IMR-90 (cell line): ENCODE measurements around the gene KCNQ1. TPM values are rescaled to one million over a fixed set of nuclear protein-coding genes. Genes with fewer than 3 reads are reported as not detected.

ENCODE experiments used
- ATAC-seq: fragments of 200-7000 bp; cut with Tn5 transposase; 2 replicates; pipeline ENCODE4 v1.9.1; 2020; ENCODE audit warnings: low read depth, mild to moderate bottlenecking, moderate library complexity
- BruUV-seq: library from RNA; stranded (reverse); fragments of 400-500 nt; replicated peaks from 2 replicates; lab custom pipeline; 2021; lab: Mats Ljungman, UMichigan
- CTCF ChIA-PET: fragments of 300-600 bp; formaldehyde crosslinking; extraction: SDS; loops from one replicate; lab custom pipeline; 2021; ENCODE audit warnings: antibody characterized with exemption; lab: Yijun Ruan, JAX
- POLR2A ChIA-PET: fragments of 300-600 bp; sonication (Branson Sonifier 250); formaldehyde crosslinking; loops from one replicate; lab custom pipeline; 2022; ENCODE audit warnings: antibody characterized with exemption; ENCODE audit not compliant: unreplicated experiment; lab: Charles Lee
- DNase-seq: peaks from one replicate; pipeline ENCODE4 v3.0.0; 2013
- H2AFZ ChIP-seq: replicated peaks from 2 replicates; pipeline ENCODE3; 2013; ENCODE audit warnings: low read length, mild to moderate bottlenecking; ENCODE audit not compliant: poor library complexity
- H2AK5ac ChIP-seq: 2 replicates; pipeline ENCODE4 v1.6.1; 2013; ENCODE audit warnings: low read depth, low read length, inconsistent platforms
- H2AK9ac ChIP-seq: replicated peaks from 2 replicates; pipeline ENCODE3; 2013; ENCODE audit warnings: mild to moderate bottlenecking, low read depth, low read length, moderate library complexity; ENCODE audit not compliant: poor library complexity
- H2BK120ac ChIP-seq: 2 replicates; pipeline ENCODE4 v1.6.1; 2013; ENCODE audit warnings: low read depth, low read length, inconsistent platforms
- H2BK15ac ChIP-seq: 3 replicates; pipeline ENCODE4 v1.6.1; 2013; ENCODE audit warnings: low read depth, low read length, inconsistent platforms
- H2BK20ac ChIP-seq: 2 replicates; pipeline ENCODE4 v1.6.1; 2013; ENCODE audit warnings: low read depth, mild to moderate bottlenecking, inconsistent platforms, low read length, moderate library complexity
- H2BK5ac ChIP-seq: 2 replicates; pipeline ENCODE4 v1.6.1; 2013; ENCODE audit warnings: mild to moderate bottlenecking, low read depth, low read length, inconsistent platforms; ENCODE audit not compliant: poor library complexity, severe bottlenecking
- H3K14ac ChIP-seq: replicated peaks from 2 replicates; pipeline ENCODE4 v1.6.1; 2013; ENCODE audit warnings: low read depth, low read length, inconsistent platforms
- H3K18ac ChIP-seq: 2 replicates; pipeline ENCODE4 v1.6.1; 2013; ENCODE audit warnings: low read depth, low read length, control low read depth
- H3K23ac ChIP-seq: 2 replicates; pipeline ENCODE4 v1.6.1; 2013; ENCODE audit warnings: low read depth, low read length, inconsistent platforms
- H3K27ac ChIP-seq: 2 replicates; pipeline ENCODE4 v1.5.1; 2013; ENCODE audit warnings: mild to moderate bottlenecking, control low read depth, low read length; ENCODE audit not compliant: insufficient read depth
- H3K27me3 ChIP-seq: 2 replicates; pipeline ENCODE4 v1.6.1; 2013; ENCODE audit warnings: low read length; ENCODE audit not compliant: control insufficient read depth, insufficient read depth
- H3K36me3 ChIP-seq: 2 replicates; pipeline ENCODE4 v1.6.1; 2013; ENCODE audit warnings: low read length, mixed read lengths; ENCODE audit not compliant: control insufficient read depth, insufficient read depth
- H3K4ac ChIP-seq: 2 replicates; pipeline ENCODE4 v1.6.1; 2013; ENCODE audit warnings: low read depth, low read length, inconsistent platforms
- H3K4me1 ChIP-seq: 2 replicates; pipeline ENCODE4 v1.6.1; 2013; ENCODE audit warnings: low read length, mixed read lengths; ENCODE audit not compliant: control insufficient read depth, insufficient read depth
- H3K4me2 ChIP-seq: 2 replicates; pipeline ENCODE4 v1.6.1; 2013; ENCODE audit warnings: low read depth, mild to moderate bottlenecking, control low read depth, low read length, moderate library complexity
- H3K4me3 ChIP-seq: 2 replicates; pipeline ENCODE4 v1.5.1; 2013; ENCODE audit warnings: low read depth, mild to moderate bottlenecking, control low read depth, low read length, moderate library complexity; ENCODE audit not compliant: insufficient read depth
- H3K56ac ChIP-seq: 2 replicates; pipeline ENCODE4 v1.6.1; 2013; ENCODE audit warnings: low read length, inconsistent platforms; ENCODE audit not compliant: insufficient read depth; ENCODE audit errors: extremely low read depth
- H3K79me1 ChIP-seq, 2 experiments: 2 replicates each; pipeline ENCODE4 v1.6.1; 2013; ENCODE audit warnings: low read length in 2 of 2, inconsistent platforms in 1 of 2, low read depth in 1 of 2
- H3K9ac ChIP-seq: 2 replicates; pipeline ENCODE4 v1.6.1; 2013; ENCODE audit warnings: low read depth, low read length, control low read depth
- H3K9me1 ChIP-seq: 2 replicates; pipeline ENCODE4 v1.6.1; 2013; ENCODE audit warnings: low read length, inconsistent platforms; ENCODE audit not compliant: insufficient read depth
- H3K9me3 ChIP-seq: 2 replicates; pipeline ENCODE4 v1.6.1; 2013; ENCODE audit warnings: low read length; ENCODE audit not compliant: control insufficient read depth, insufficient read depth
- H4K20me1 ChIP-seq: 2 replicates; pipeline ENCODE4 v1.6.1; 2013; ENCODE audit warnings: low read length, inconsistent platforms; ENCODE audit not compliant: insufficient read depth
- H4K5ac ChIP-seq: 2 replicates; pipeline ENCODE4 v1.6.1; 2013; ENCODE audit warnings: mild to moderate bottlenecking, low read depth, low read length, control low read depth
- H4K8ac ChIP-seq, 2 experiments: 2 replicates each; pipeline ENCODE4 v1.6.1; 2013; ENCODE audit warnings: low read depth in 2 of 2, low read length in 2 of 2, control low read depth in 1 of 2, inconsistent platforms in 1 of 2
- H4K91ac ChIP-seq: 2 replicates; pipeline ENCODE4 v1.6.1; 2013; ENCODE audit warnings: low read depth, low read length, inconsistent platforms; ENCODE audit not compliant: insufficient read depth
- BHLHE40 ChIP-seq: fragments of 150-350 bp; IDR thresholded peaks from 2 replicates; pipeline ENCODE4 v1.6.1; 2016; ENCODE audit warnings: mild to moderate bottlenecking, low read depth, low read length
- CEBPB ChIP-seq: IDR thresholded peaks from 2 replicates; pipeline ENCODE4 v1.6.1; 2012; ENCODE audit warnings: low read depth, low read length, improper control_type of control experiment
- CTCF ChIP-seq: conservative IDR thresholded peaks from 2 replicates; pipeline ENCODE4 v1.5.1; 2012; ENCODE audit warnings: mild to moderate bottlenecking, low read depth, low read length, improper control_type of control experiment
- ELK1 ChIP-seq: fragments of 150-350 bp; IDR thresholded peaks from 2 replicates; pipeline ENCODE4 v1.6.1; 2016; ENCODE audit warnings: low read depth, mild to moderate bottlenecking, low read length, moderate library complexity, borderline replicate concordance
- MAFK ChIP-seq: IDR thresholded peaks from 2 replicates; pipeline ENCODE4 v1.6.1; 2012; ENCODE audit warnings: low read depth, low read length, improper control_type of control experiment
- MAZ ChIP-seq: IDR thresholded peaks from 2 replicates; pipeline ENCODE4 v1.6.1; 2012; ENCODE audit warnings: low read depth, mild to moderate bottlenecking, low read length, improper control_type of control experiment, moderate library complexity, borderline replicate concordance
- MXI1 ChIP-seq: IDR thresholded peaks from 2 replicates; pipeline ENCODE4 v1.6.1; 2012; ENCODE audit warnings: low read depth, mild to moderate bottlenecking, low read length, moderate library complexity, borderline replicate concordance
- NFE2L2 ChIP-seq: fragments of 150-350 bp; IDR thresholded peaks from 2 replicates; pipeline ENCODE4 v1.6.1; 2016; ENCODE audit warnings: low read depth, mild to moderate bottlenecking, low read length
- POLR2A ChIP-seq: IDR thresholded peaks from 2 replicates; pipeline ENCODE4 v1.6.1; 2012; ENCODE audit warnings: mild to moderate bottlenecking, low read depth, low read length
- RAD21 ChIP-seq: IDR thresholded peaks from 2 replicates; pipeline ENCODE4 v1.6.1; 2012; ENCODE audit warnings: low read length, improper control_type of control experiment
- RCOR1 ChIP-seq: IDR thresholded peaks from 2 replicates; pipeline ENCODE4 v1.6.1; 2012; ENCODE audit warnings: mild to moderate bottlenecking, low read length, improper control_type of control experiment; ENCODE audit not compliant: insufficient replicate concordance
- SMC3 ChIP-seq: fragments of 150-350 bp; IDR thresholded peaks from 2 replicates; pipeline ENCODE4 v1.6.1; 2016; ENCODE audit warnings: low read depth, mild to moderate bottlenecking, antibody characterized with exemption, low read length, moderate library complexity
- WGBS, 2 experiments: methylation state at CpG; one replicate each; pipeline versions ENCODE4 v1.1.5 to v1.1.7; 2013; ENCODE audit warnings: missing lambda C conversion rate in 2 of 2; ENCODE audit not compliant: insufficient read length in 1 of 2; ENCODE audit errors: extremely low coverage in 2 of 2; 5-methylcytosine and 5-hydroxymethylcytosine counted together
- dilution Hi-C: fragments of 300-500 bp; cut with HindIII; formaldehyde crosslinking; loops from one replicate; pipeline ENCODE4 v1.14.3; 2018; ENCODE audit warnings: low sequenced_read_pairs; ENCODE audit not compliant: unreplicated experiment
- in situ Hi-C: fragments of 300-500 bp; cut with MboI; formaldehyde crosslinking; loops from 3 replicates; pipeline ENCODE4 v1.14.3; 2019; ENCODE audit warnings: low sequenced_read_pairs, inconsistent platforms, mixed read lengths
- intact Hi-C: fragments of 100-400 bp; cut with micrococcal nuclease; formaldehyde crosslinking; loops from 2 replicates; pipeline ENCODE4 v1.10.0; 2022
- polyA plus RNA-seq, 3 experiments: library from polyadenylated mRNA; depleted of rRNA; stranded (reverse); fragments of >200 nt; gene quantifications; 2 replicates each; pipeline ENCODE4 v1.2.3, GENCODE V29; 2012; ENCODE audit warnings: low replicate concordance in 1 of 3
- total RNA-seq: library from RNA; depleted of rRNA; stranded (reverse); fragments of >200 nt; gene quantifications from 2 replicates; pipeline ENCODE4 v1.2.3, GENCODE V29; 2012

The KCNQ1 gene
- total and polyA plus RNA-seq, 2 of the 4 experiments (the other 2 are of a cell fraction), result 0.07 TPM; not detected in 1

GRCh38 chr11:2559527-2560311 is 114.9 kb downstream of the KCNQ1 start (continued):
- no peak for TF ChIP-seq RAD21

DNA sequence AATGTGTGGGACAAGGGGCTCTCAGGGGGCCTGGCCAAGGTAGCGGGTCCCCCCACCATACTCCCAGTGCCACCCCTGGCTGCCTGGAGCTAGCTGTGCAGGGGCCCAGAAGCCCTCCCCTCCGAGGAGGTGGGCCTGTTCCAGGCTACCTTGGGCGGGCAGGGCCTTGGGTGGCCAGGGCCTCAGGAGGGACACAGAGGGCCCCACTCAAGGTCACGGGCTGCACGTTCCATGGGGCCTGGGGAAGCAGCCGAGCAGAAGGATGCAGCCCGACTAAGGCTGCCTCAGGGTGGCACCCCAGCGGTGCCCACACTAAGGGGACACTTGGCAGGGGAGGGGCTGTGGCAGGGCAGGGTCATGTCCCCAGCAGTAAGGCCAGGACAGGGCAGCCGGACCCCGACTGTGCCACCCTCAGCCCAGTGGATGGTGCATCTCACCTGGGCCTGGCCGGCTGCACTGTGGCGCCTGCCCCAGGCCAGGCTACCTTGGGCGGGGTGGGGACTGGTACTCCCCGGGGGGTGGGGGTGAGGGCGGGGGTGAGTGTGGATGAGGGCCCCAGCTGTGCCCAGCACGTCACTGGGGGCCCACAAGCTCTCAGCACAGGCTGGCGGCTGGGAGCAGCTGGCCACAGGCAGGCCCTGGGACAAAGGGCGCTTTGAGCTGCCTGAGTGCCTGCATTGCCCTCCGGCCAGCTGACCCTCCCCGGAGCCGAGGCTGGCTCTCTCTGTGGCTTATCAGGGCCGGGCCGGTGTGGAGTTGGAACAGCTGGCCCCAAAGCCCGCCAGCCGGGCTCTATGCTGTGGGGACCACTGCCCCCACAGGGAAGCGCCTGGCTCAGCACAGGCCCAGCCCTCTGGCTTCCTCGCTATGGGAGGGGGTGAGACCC is 117.1 kb downstream of the KCNQ1 start:
- intact Hi-C loops (no loop called here), in situ Hi-C loops (no loop called here), dilution Hi-C loops (no loop called here)
- ChIA-PET CTCF (no interaction called here), POLR2A (no interaction called here)
- Histone ChIP-seq H3K4ac (no peak overlapping the region), H3K9me3 (peaks cover 4% of the 10 kb centered on the region; the same call in 1 of the 2 replicates), H2AFZ (no peak overlapping the region), H2BK15ac (no peak overlapping the region), H3K4me3 (no peak overlapping the region), H4K91ac (no peak overlapping the region), H3K56ac (no peak overlapping the region), H4K8ac (no peak overlapping the region), H3K18ac (no peak overlapping the region), H3K9ac (no peak overlapping the region), H3K14ac (no peak overlapping the region), H2BK20ac (no peak overlapping the region), H2BK5ac (no peak overlapping the region), H3K9me1 (no peaks in the 10 kb centered on the region), H3K4me2 (no peak overlapping the region), H3K27me3 (peaks cover 37% of the 10 kb centered on the region), H4K5ac (no peak overlapping the region), H3K4me1 (no peaks in the 10 kb centered on the region), H2AK5ac (no peak overlapping the region), H3K27ac (no peak overlapping the region), H3K36me3 (no peaks in the 10 kb centered on the region), H3K79me1 (no peaks in the 10 kb centered on the region), H2BK120ac (no peak overlapping the region), H2AK9ac (no peak overlapping the region), H3K23ac (no peak overlapping the region), H4K20me1 (no peaks in the 10 kb centered on the region; the same call in 1 of the 2 replicates)
- DNase-seq (no peak), ATAC-seq (no peak)
- no peak for TF ChIP-seq NFE2L2
- no peak for TF ChIP-seq ELK1
- no peak for TF ChIP-seq POLR2A
- no peak for TF ChIP-seq RAD21
- TF ChIP-seq RCOR1, result no peak
- TF ChIP-seq SMC3, result no peak
- no peak for TF ChIP-seq BHLHE40
- no peak for TF ChIP-seq MXI1
- TF ChIP-seq MAZ, result no peak
- no peak for TF ChIP-seq MAFK
- TF ChIP-seq CTCF, result no peak
- TF ChIP-seq CEBPB, result no peak
- BruUV-seq, result no TSS peak
- 100% methylated on average over 2 of the region's 27 CpGs; no CpG with 5 or more reads in 1 of the 2 experiments for WGBS, 2 experiments
